GM19025 (cell line): ENCODE results near the gene KCNT1.

Experiments used
- ATAC-seq: cut with Tn5 transposase; IDR thresholded peaks from one replicate; pipeline ENCODE4 v1.9.1; 2021; ENCODE audit warnings: mild to moderate bottlenecking, low read depth, moderate library complexity; ENCODE audit not compliant: unreplicated experiment

KCNT1 gene

DNA sequence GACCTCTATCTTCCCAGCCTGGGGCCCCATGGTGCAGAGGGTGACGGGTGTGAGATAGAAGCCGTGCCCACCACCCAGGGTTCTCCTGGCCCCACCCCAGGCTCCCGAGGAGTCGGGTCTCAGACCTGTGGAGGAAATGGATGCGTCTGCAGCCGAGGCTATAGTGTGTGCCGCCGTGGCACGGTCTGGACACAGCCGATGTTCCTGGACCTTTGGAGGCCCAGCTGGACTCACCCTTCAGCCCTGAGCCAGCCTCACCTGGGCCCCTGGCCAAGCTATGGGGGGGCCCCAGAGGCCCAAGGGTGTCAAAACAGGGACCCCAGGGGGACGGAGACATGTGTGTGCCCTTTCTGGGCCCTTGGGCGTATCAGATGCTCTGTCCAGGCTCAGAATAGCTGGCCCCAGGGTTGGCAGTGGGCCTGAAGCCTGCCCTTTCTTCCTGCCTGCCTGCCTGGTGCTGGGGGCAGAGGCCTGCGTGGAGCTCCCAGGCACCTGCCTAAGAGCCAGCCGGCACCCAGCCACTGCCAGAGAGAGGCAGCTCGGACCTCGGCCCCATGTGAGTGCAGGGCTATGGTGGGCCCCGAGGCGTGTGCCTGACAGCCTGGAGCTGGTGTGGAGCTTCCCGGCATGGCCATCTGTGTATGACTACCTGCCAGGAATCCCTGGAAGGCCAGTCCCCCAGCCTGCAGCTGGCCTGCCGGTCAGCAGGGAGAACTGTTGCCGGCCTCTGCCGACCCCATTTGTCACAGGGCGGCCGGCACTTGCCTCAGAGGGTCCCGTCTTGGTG is 41.8 kb downstream of the KCNT1 start:
- no peak for ATAC-seq

GRCh38 chr9:135744333-135745070 is 42.5 kb downstream of the KCNT1 start:
- ATAC-seq: no peak

DNA sequence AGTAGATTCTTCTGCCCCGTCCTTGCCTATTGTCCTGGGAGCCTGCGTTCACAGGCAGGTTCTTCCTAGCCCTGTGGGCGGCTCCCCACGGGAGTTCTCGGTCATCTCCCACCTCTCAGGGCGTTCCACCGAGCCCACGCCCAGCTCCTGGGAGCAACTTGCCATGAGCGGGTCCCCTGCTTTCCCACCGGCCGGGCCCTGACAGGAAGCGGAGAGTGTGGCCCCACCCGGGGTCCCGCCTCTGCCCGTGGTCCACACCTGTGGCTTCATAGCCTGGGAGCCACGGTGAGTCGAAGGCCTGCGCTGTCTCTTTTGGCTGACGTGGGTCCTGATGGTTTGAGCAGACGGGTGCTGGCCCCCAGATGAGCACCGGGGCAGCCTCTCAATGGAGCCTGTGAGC is 43.2 kb downstream of the KCNT1 start:
- ATAC-seq: no peak

GRCh38 chr9:135745686-135746324 is 43.8 kb downstream of the KCNT1 start:
- ATAC-seq: no peak

DNA sequence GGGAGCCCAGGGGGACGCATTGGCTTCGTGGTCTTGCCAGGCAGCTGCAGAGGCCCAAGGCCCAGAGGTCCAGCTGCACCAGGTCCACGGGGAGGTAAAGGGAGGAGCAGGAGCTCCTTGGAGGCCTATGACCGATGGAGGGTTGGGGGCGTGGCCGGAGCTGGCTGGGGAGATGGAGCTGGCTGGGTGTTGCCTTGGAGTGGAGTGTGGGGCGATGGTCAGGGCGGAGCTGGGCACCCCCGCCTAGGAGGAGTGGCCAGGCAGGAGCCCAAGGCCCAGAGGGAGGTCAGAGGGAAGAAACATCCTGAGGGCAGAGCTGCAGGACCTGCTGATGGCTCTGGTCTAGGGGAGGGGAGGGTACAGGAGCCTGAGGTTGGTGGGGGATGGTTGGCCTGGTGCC is 44.6 kb downstream of the KCNT1 start:
- ATAC-seq: no peak

DNA sequence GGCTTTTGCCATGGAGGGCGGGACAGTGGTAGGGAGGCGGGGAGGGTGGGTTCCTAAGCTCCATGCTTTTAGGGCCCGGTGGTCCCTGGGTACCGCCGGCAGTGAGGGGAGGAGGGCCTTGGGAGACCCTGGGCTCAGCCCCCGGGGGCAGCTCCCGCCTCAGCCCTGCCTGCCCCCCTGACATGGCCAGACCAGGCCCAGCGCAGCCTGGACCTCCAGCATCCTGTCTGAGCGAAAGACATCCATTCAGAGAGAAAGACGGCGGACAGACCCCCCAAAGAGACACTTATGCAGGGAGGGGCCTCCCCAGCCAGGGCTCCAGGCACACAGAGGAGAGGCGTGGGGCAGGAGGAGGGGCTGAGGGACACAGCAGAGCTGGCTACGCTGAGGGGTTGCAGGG is 45.3 kb downstream of the KCNT1 start:
- ATAC-seq: no peak

DNA sequence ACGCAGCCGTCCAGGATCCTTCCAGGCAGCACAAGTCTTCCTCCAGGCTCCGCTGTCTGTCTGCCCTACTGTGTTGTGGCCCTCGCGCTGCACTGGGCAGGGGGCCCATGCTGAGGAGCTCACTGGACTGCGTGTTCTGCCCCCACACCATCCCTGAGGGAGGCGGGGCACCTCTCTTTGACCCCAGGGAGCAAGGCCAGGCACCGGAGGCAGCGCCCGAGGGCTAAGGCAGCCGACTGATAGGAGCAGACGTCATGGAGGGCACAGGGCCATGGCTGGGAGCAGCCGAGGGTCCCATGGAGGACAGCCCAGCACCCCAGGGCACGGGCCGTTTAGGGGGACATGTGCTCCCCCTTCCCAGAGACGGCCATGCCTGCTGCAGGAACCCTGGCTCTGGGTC is 46.7 kb downstream of the KCNT1 start:
- ATAC-seq: no peak

GRCh38 chr9:135749171-135750045 is 47.4 kb downstream of the KCNT1 start:
- ATAC-seq: no peak

- no peak for ATAC-seq
These were observed 48.8 kb downstream of the KCNT1 start for GRCh38 chr9:135750786-135751185.

GRCh38 chr9:135751501-135751900 is 49.5 kb downstream of the KCNT1 start:
- no peak for ATAC-seq

DNA sequence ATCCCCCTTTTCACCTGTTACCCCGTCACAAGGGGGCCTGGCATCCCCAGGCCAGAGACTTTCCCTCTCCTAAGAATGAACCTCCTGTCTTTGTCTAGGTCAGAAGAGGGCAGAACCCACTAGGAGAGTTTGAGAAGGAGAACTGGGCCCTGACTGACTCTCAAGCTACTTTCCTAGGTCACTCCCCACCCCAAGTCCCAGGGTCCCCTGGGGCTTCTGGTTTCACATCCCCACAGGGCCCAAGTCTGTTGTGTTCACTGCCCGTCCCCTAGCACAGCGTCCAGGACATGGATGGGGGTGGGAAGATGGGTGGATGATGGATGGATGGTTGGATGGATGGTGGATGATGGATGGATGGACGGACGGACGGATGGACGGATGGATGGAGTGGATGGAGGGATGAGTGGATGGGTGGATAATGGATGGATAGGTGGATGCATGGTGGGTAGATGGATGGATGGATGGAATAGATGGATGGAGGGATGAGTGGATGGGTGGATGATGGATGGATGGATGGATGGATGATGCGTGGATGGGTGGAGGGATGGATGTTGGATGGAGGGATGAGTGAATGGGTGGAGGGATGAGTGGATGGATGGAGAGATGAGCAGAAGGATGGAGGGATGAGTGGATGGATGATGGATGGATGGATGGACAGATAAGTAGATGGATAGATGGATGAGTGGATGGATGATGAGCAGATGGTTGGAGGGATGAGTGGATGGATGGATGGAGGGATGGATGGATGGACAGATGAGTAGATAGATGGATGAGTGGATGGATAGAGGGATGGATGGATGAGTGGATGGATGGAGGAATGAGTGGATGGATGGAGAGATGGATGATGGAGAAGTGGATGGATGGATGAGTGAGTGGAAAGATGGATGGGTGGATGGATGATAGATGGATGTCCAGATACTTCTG is 50.6 kb downstream of the KCNT1 start:
- no peak for ATAC-seq

GRCh38 chr9:135753391-135754105 is 51.6 kb downstream of the KCNT1 start:
- no peak for ATAC-seq

DNA sequence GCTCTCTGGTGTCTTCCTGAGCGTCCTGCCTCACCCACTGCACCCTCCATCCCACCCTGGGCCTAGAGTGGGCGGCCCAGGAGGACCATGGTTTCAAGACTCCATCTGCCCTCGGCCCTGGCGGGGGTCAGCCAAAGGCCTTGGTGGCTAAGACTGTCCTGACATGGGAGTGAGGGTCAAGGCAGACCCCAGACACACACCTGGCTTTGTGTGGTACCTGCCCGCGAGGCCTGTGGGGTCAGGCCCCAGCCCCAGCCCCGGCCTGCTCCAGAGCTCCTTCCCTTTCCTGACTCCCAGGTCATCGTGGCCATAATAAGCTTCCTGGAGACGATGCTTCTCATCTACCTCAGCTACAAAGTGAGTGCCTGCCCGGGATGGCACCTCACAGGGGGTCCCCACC is 54.6 kb downstream of the KCNT1 start:
- ATAC-seq: no peak

DNA sequence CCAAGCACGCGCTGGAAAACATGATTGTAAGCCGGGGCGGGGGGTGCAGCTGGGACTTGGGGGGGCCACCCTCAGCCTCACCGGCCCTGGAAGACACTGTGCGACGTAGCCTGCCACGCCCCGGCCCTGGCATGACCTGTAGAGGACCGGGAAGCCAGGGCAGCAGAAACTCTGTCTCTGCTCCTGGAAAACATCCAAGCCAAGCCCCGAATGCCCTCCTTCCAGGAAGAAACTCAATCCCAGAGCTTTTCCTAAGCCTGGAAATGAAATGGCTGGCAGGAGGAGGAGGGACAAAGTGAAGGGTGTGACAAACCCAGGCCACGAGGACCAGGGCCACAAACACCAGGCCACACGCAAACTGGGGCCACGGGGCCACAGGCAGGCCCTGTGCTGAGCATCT is 55.4 kb downstream of the KCNT1 start:
- ATAC-seq: no peak

- no peak for ATAC-seq
These were observed 56.1 kb downstream of the KCNT1 start for GRCh38 chr9:135758056-135758455.

DNA sequence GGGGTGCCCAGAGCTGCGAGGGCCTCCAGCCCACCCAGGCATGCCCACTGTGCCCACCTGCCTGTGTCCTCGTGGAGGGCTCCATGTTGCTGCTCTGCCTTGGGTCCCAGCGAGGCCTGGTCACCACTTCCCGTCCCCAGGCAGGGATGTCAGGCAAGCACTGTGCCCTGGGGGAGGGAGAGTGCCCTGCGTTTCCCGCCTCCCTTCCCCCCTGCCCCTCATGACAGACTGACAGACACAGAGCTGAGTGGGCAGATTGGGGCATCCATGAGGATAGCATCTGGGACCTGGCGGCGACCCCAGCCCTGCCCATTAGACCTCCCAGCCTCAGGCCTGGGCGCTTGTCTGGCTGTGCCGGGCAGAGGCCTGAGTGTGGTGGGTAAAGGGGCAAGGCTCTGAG is 56.9 kb downstream of the KCNT1 start:
- ATAC-seq: no peak

DNA sequence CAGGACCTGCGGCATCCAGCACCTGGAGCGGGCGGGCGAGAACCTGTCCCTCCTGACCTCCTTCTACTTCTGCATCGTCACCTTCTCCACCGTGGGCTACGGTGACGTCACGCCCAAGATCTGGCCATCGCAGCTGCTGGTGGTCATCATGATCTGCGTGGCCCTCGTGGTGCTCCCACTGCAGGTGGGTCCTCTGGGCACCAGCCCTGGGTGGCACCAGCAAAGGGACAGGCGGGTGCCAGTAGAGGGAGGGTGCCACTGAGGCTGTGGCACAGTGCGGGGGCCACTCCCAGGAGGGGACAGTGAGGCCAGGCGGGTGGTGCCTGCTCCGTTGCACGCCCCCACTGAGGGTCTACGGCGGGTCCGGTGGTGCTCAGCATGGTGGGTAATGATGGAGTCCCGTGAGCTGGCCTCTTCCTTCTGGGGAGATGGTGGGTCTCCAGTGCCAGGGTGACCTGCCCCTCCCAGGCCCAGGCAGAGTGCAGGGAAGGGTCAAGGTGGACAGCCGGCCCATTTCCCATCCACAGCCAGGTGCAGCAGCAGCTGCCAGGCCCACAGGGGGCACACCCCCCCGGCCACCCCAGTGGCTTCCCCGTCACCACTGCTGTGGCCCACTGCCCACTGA is 57.8 kb downstream of the KCNT1 start:
- ATAC-seq: no peak

DNA sequence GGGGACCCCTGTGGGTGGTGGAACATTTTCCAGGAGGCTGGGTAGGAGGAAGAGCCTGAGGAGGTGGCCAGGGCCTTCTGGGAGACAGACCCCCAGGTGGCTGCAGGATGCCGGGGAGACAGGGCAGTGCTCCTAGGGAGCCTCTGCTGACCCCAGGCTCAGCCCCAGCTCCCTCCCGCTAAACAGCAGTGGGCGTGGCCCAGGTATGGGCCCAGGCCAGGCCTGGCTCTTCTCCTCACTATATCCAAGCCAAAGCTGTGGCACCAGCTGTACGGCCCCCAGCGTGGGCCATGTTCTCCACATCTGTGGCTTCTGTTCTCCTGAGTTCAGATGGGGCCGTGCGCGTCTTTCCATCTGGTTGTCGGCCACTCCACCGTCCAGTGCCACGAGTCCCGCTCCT is 58.5 kb downstream of the KCNT1 start:
- no peak for ATAC-seq
